Right cardiac atrium (tissue), 5 donors: ENCODE measurements around the gene FHIT. TPM values are rescaled to one million over a fixed set of nuclear protein-coding genes. Genes with fewer than 3 reads are reported as not detected.
A peak's percentile ranks its signal among the peaks of the same experiment; 100 is the strongest.

Experiments
- ATAC-seq, 2 donors: fragments of 200-7000 bp; cut with Tn5 transposase; one replicate each; pipeline versions ENCODE4 v1.8.0 to v1.9.1; 2020; ENCODE audit warnings: moderate library complexity in 2 of 2, mild to moderate bottlenecking in 1 of 2
- DNase-seq, 3 donors: peaks; one replicate each; pipeline ENCODE4 v3.0.0-alpha.2; 2020
- H3K27ac ChIP-seq: one replicate; pipeline ENCODE4 v1.5.1; 2013; ENCODE audit warnings: mild to moderate bottlenecking, low read length, control low read depth, moderate library complexity
- H3K27me3 ChIP-seq: one replicate; pipeline ENCODE4 v1.6.1; 2013; ENCODE audit not compliant: control insufficient read depth, insufficient read depth
- H3K4me1 ChIP-seq: one replicate; pipeline ENCODE4 v1.6.1; 2013; ENCODE audit warnings: low read length; ENCODE audit not compliant: control insufficient read depth, insufficient read depth
- H3K4me3 ChIP-seq: one replicate; pipeline ENCODE4 v1.5.1; 2013; ENCODE audit warnings: low read length, control low read depth
- H3K9me3 ChIP-seq: one replicate; pipeline ENCODE4 v1.6.1; 2013; ENCODE audit warnings: low read length; ENCODE audit not compliant: control insufficient read depth
- WGBS: extraction: QIAGEN DNeasy Blood & Tissue Kit; methylation state at CpG from one replicate; pipeline ENCODE4 v1.1.7; 2013; 5-methylcytosine and 5-hydroxymethylcytosine counted together
- intact Hi-C, 4 donors: fragments of 100-400 bp; cut with DNase I; formaldehyde crosslinking; loops; one replicate each; pipeline versions ENCODE4 v1.11.0 to v1.14.0; 2022 to 2023
- polyA plus RNA-seq: library from polyadenylated mRNA; stranded (reverse); fragments of 200-250 nt; gene quantifications from one replicate; pipeline ENCODE4 v1.2.3, GENCODE V29; 2013
- total RNA-seq, 4 donors: library from RNA; stranded (reverse); fragmentation: NEBNext Ultra II Directional; extraction: Animal tissue kit (Norgen Biotek cat#: 25700); gene quantifications; one replicate each; pipeline ENCODE4 v1.2.1, GENCODE V29; 2021
- donor health status: healthy with polysubstance abuse.
- donor health status: DM: no; HTN: yes; CAD: no.
- donor health status: DM: no; HTN: no; CAD: no.
- donor health status: DM: no; HTN: yes; CAD: no; lungs with severe emphysema.
- donor health status: DM: yes; HTN: yes; CAD: no.

Gene FHIT
- total and polyA plus RNA-seq, 5 donors, result 16.5 to 25.8 (median 21.4) TPM

DNA sequence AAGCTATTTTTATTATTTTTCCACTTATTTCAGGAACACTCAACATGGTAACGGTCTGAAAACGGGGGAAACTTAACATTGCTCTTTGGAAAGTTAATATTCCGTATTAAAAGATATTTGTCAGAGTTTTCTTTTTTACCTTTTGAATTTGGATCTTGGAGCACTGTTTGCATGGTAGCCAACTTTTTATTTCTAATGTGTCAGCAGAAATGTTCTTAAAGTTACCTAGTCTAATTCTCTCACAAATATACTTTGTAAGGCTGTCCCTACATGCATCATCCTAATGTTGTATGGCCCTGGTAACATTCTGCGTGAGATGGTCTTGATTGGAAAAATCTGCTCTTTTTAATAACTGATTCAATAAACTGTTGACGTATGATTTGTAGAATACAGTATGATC lies 719.5 kb downstream of the FHIT start:
- H3K27me3 ChIP-seq, result no peaks in the 10 kb centered on the region
- ATAC-seq (no peak), DNase-seq (no peak)
- no peak overlapping the region for H3K4me3 ChIP-seq
- no peaks in the 10 kb centered on the region for H3K4me1 ChIP-seq
- intact Hi-C loops, result no loop called here
- 94% methylated on average over 5 of the region's 5 CpGs for WGBS
- H3K9me3 ChIP-seq, result no peaks in the 10 kb centered on the region
- H3K27ac ChIP-seq, result no peak overlapping the region

DNA sequence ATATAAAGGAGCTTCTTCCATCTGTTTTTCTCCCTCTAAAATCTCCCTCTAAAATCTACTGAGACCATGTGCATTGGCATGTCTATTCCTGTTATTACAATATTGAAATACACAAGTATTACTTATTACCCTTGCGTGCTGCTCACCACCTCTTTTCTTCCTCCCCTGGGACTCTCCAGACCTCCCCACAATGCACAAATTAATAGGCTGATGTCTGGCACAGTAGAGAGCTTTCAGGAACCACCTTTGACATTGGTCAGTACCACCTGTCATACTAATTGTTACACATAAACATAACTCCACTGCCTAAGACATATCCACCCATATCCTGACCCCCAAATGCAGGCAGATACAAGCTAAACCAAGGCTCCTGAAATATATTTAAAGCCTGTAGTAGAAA lies 722.6 kb downstream of the FHIT start:
- intact Hi-C loops, result no loop called here
- Histone ChIP-seq H3K4me1 (no peaks in the 10 kb centered on the region), H3K27ac (no peak overlapping the region), H3K9me3 (no peaks in the 10 kb centered on the region), H3K27me3 (no peaks in the 10 kb centered on the region), H3K4me3 (no peak overlapping the region)
- ATAC-seq, result no peak
- no peak for DNase-seq
- 80% methylated on average over 1 of the region's 1 CpG for WGBS

DNA sequence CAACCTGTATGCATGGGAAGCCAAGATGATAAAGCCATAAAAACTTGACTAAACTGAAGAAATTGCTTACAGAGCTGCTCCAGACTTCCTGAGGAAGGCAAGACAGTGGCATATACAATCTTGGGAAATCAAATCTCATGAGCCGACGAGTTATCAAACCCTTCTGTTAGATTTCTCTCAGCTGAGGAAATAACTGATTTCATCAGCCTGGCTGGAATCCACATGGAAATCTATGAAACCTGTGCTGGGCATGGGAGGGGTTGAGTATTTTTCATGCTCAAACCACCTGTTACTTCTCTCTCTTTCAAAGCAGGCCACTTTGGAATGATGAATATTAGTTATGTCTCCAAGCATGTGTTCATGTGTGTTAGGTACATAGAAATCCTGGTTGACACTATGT lies 727.7 kb downstream of the FHIT start:
- no peaks in the 10 kb centered on the region for H3K4me1 ChIP-seq
- WGBS, result 45% methylated on average over 2 of the region's 2 CpGs
- H3K4me3 ChIP-seq, result no peak overlapping the region
- no peaks in the 10 kb centered on the region for H3K27me3 ChIP-seq
- H3K27ac ChIP-seq, result no peak overlapping the region
- H3K9me3 ChIP-seq, result no peaks in the 10 kb centered on the region
- DNase-seq, result no peak
- intact Hi-C loops, result no loop called here
- no peak for ATAC-seq

DNA sequence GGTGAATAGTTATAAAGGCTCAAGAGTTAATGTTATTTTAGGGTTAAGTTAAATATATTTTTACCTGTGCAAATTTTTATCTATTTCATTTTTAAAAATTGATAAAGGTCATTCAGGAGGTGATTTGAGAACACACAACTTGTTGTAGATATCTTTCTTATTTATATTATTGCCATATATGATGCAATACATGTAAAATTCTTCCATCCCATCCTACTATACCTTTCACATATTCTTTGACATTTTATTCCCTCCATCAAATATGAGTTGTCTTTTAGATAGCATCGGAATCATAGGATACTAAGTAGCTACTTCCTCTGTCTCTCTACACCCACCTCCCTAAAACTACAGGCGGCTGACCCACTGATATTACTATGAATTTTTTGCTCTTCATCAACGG lies 734.1 kb downstream of the FHIT start:
- 89% methylated on average over 3 of the region's 3 CpGs for WGBS
- Histone ChIP-seq H3K4me1 (no peaks in the 10 kb centered on the region), H3K27ac (no peak overlapping the region), H3K27me3 (no peaks in the 10 kb centered on the region), H3K4me3 (no peak overlapping the region), H3K9me3 (no peaks in the 10 kb centered on the region)
- no peak for DNase-seq
- intact Hi-C loops, result no loop called here
- no peak for ATAC-seq

DNA sequence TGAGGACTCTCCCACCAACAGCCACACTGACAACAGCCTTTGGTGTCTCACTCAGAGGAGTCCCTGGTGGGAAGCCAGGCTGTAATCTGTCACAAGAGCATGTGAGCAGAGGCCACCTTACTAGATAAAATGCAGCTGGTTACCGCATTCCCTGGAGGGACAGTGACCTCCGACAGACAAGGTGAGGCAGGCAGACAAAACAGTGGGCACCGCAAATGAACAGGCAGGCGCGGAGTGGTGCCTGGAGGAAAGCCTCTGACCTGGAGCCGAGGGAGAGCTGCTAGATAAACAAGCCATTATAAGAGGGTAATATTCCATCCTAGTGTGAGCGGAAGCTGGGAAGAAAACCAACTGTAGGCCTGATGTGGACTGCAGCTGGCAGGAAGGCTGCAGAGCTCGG lies 736.4 kb downstream of the FHIT start:
- H3K9me3 ChIP-seq, result no peaks in the 10 kb centered on the region
- DNase-seq, result no peak
- ATAC-seq, result peak in 1 of 2 donors; percentile 56
- H3K4me3 ChIP-seq, result no peak overlapping the region
- intact Hi-C loops, result no loop called here
- H3K27me3 ChIP-seq, result no peaks in the 10 kb centered on the region
- 33% methylated on average over 8 of the region's 8 CpGs for WGBS
- H3K4me1 ChIP-seq, result no peaks in the 10 kb centered on the region
- H3K27ac ChIP-seq, result no peak overlapping the region

DNA sequence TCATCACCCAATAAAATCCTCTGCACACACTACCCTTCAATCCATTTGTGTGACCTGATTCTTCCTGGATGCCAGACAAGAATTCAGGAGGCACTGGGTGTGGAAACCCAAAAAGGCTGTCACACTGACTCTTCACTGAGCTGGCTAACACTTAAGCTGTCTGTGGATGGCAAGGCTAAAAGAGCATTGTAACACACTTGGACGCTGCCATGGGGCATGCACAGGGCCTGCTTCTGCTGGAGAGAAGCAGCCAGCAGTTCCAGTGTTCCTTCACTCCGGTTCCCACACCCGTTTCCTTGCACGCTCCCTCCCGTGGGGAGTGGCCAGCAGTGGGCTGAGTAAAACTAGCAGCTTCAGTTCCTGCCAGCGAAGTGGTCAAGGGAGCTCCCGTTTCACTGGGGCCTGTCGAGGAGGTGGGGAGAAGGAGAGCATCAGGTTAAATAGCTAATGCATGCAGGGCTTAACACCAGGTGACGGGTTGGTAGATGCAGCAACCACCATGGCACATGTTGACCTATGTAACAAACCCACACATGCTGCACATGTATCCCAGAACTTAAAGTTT lies 737.1 kb downstream of the FHIT start:
- Histone ChIP-seq H3K27ac (no peak overlapping the region), H3K9me3 (no peaks in the 10 kb centered on the region), H3K4me1 (no peaks in the 10 kb centered on the region), H3K4me3 (no peak overlapping the region), H3K27me3 (no peaks in the 10 kb centered on the region)
- DNase-seq (peak in 1 of 3 donors; percentile 46), ATAC-seq (peak; percentile 50 to 54)
- 75% methylated on average over 9 of the region's 9 CpGs for WGBS
- intact Hi-C loops, result no loop called here

DNA sequence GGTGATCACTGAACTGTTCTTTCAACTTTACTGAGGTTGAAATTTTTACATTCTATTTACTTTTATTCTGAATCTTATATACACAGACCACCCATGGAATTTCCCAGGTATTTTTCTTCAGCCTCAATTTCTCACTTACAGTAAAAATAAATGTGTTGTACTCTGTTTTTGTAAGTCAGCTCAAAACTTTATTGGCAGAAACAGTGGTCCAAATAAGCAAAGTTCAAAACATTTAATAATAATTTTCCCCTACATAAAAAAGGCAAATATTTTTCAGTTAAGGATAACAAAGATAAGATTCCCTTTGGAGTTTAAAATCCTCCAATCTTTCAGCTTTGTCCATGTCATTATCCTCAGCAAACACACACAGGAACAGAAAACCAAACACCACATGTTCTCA lies 738.0 kb downstream of the FHIT start:
- ATAC-seq (no peak), DNase-seq (no peak)
- H3K9me3 ChIP-seq, result no peaks in the 10 kb centered on the region
- H3K27me3 ChIP-seq, result no peaks in the 10 kb centered on the region
- no peak overlapping the region for H3K4me3 ChIP-seq
- intact Hi-C loops, result no loop called here
- no peak overlapping the region for H3K27ac ChIP-seq
- no peaks in the 10 kb centered on the region for H3K4me1 ChIP-seq

DNA sequence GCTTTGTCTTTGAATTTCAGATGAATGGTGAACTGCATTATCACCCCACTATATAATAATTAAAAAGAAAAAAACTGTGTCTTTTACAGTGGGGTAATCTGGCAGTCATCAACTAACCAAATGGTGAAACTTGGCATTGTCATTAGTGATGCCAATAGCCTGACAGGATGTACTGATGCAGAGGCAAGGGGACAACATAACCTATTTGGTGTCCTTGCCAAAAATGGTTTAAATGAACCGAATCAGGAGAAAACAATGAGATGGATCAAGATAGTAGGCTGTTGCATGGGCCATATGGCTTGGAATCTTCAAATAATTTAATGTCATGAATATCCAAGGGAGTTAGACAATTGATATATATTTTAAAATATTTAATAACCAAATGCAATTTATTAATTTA lies 738.7 kb downstream of the FHIT start:
- WGBS, result 66% methylated on average over 1 of the region's 1 CpG

DNA sequence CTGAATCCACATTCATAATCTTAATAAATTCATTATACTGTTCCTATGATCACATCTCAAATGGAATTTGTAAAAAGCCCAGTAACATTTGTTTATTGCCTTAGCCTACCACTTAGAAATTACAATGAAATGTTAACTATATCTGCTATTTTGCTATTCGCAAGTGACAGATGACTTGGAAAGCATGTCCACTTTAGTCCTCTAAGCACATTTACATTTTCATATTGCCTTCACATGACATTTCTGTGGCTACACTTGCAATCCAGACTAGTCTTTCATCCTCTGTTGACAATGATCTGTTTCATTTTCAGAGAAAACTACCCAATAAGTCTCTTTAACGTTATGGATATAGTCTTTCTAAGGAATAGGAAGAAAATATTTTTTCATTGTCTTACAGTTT lies 741.8 kb downstream of the FHIT start:
- Histone ChIP-seq H3K27ac (no peak overlapping the region), H3K27me3 (no peaks in the 10 kb centered on the region), H3K4me1 (no peaks in the 10 kb centered on the region), H3K4me3 (no peak overlapping the region), H3K9me3 (no peaks in the 10 kb centered on the region)
- 91% methylated on average over 2 of the region's 2 CpGs for WGBS
- intact Hi-C loops, result no loop called here
- DNase-seq (no peak), ATAC-seq (no peak)

More for the DNA sequence above, 738.7 kb downstream of the FHIT start:
- DNase-seq (no peak), ATAC-seq (no peak)
- no peaks in the 10 kb centered on the region for H3K9me3 ChIP-seq
- intact Hi-C loops, result no loop called here
- no peaks in the 10 kb centered on the region for H3K27me3 ChIP-seq
- H3K4me3 ChIP-seq, result no peak overlapping the region
- H3K4me1 ChIP-seq, result no peaks in the 10 kb centered on the region
- H3K27ac ChIP-seq, result no peak overlapping the region

DNA sequence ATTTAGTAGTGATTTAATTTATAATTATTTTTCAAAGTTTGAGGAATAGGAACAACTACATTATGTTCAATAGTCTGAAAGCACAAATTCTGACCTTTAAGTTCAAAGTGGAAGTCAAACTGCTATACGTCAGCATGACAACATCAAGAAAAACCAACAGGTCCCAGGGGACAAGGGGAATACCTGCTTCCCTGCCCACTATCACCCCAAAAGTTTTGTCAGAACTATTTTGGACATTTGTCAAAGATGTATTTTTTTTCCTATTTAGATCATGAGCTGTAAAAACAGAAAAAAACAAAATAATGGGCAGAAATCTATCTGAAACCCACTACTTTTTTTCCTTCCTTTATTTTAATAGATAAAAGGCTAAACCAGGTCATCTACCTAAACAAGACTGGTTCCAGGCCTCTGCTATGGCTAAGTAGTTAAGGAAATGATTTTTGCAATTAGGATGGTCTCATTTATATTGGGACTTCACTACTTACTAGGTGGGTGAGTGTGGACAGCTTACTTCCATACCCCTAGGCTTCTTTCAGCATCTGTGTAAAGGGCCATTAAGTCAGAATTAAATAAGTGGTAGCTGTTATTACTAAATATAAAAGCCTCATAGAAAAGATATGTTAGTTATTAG lies 746.3 kb downstream of the FHIT start:
- ATAC-seq, result no peak
- intact Hi-C loops, result no loop called here
- no peak overlapping the region for H3K4me3 ChIP-seq
- DNase-seq, result no peak
- H3K4me1 ChIP-seq, result no peaks in the 10 kb centered on the region
- H3K9me3 ChIP-seq, result no peaks in the 10 kb centered on the region
- no peaks in the 10 kb centered on the region for H3K27me3 ChIP-seq
- 88% methylated on average over 1 of the region's 1 CpG for WGBS
- H3K27ac ChIP-seq, result no peak overlapping the region

DNA sequence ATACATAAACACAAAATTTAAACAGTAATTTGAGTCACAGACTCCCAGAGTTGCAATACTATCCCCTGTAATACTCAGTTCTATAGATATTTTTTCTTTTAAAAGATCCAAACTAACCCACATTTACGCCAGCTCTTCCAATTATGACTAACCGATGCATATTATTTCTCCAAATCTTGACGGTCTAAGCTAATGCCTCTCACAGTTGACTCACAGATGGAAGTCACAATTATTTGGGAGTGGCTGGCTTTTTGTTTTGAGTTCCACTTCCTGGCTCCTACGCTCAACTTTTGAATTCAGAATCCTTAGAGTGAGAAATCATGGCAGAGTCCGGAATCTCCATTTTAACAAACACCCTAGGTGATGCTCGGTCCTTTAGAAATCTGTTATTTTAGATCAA lies 749.9 kb downstream of the FHIT start:
- intact Hi-C loops, result no loop called here

DNA sequence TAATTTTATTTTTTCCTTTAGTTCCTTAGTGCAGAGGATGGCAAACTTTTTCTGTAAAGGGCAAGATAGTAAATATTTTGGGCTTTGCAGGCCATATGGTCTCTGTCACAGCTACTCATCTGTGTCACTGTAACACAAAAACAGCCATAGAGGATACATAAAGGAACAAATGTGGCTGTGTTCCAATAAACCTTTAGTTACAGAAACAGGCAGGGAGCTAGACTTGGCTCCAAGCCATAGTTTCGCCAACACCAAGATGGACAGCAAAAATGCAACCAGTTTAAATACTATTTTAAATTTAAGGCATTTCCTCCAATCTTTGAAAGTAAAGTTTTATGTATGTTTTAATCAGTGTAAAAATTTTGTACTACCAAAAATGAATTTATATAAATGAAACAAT lies 753.4 kb downstream of the FHIT start:
- WGBS, result 30% methylated on average over 1 of the region's 1 CpG
- H3K27me3 ChIP-seq, result no peaks in the 10 kb centered on the region
- ATAC-seq, result no peak
- no peak overlapping the region for H3K4me3 ChIP-seq
- no peaks in the 10 kb centered on the region for H3K9me3 ChIP-seq
- DNase-seq, result no peak
- no peaks in the 10 kb centered on the region for H3K4me1 ChIP-seq
- intact Hi-C loops, result no loop called here
- no peak overlapping the region for H3K27ac ChIP-seq

More for the DNA sequence above, 749.9 kb downstream of the FHIT start:
- ATAC-seq (no peak), DNase-seq (no peak)
- Histone ChIP-seq H3K4me3 (no peak overlapping the region), H3K27me3 (no peaks in the 10 kb centered on the region), H3K27ac (no peak overlapping the region), H3K9me3 (no peaks in the 10 kb centered on the region), H3K4me1 (no peaks in the 10 kb centered on the region)
- 84% methylated on average over 6 of the region's 6 CpGs for WGBS
